ENCODE measurements around the gene NCF4. TPM values are rescaled to one million over a fixed set of nuclear protein-coding genes. Genes with fewer than 3 reads are reported as not detected.

Gene NCF4
- total and polyA plus RNA-seq, 2 of the 4 experiments (the other 2 are of a cell fraction) = not detected

DNA sequence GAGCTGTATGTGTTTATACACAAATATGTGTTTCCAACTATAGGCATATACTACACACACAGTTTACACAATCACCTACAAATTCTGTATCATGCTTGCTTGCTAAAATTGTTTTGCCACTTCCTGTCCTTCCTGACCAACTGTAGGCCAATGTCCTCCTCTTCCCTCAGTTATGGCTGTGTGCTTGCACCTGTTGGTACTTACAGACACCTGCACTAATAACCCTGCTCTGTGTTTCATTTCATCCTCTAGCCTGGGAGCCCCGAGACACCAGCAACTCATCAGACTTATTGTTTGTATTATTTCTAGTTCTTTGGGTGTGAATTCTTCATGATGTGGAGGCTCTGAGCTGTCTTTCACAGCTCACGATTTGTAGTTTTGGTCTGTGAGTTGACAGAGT, 1.8 kb upstream of the NCF4 start:
- Histone ChIP-seq H2BK120ac (ENCODE audit: low read depth, low read length) (no peak overlapping the region), H3K79me1 (ENCODE audit: low read depth in 1 of 2, low read length in 2 of 2) (no peaks in the 10 kb centered on the region), H3K23ac (ENCODE audit: low read depth, low read length) (no peak overlapping the region), H3K4ac (ENCODE audit: low read depth, low read length) (no peak overlapping the region), H2BK20ac (ENCODE audit: low read depth, low read length) (no peak overlapping the region), H3K4me2 (ENCODE audit: low read depth, low read length) (no peak overlapping the region), H4K8ac (ENCODE audit: low read depth in 2 of 2, low read length in 2 of 2) (no peak overlapping the region), H3K36me3 (ENCODE audit: control insufficient read depth, insufficient read depth, low read length) (no peaks in the 10 kb centered on the region), H3K4me1 (ENCODE audit: control insufficient read depth, insufficient read depth, low read length) (no peaks in the 10 kb centered on the region), H3K4me3 (ENCODE audit: insufficient read depth, low read depth, low read length) (no peak overlapping the region), H2AK5ac (ENCODE audit: low read depth, low read length) (no peak overlapping the region), H3K14ac (replicated peaks; ENCODE audit: low read depth, low read length) (no peak overlapping the region), H3K27me3 (ENCODE audit: control insufficient read depth, insufficient read depth, low read length) (peaks cover 28% of the 10 kb centered on the region), H4K5ac (ENCODE audit: low read depth, low read length) (no peak overlapping the region), H4K20me1 (ENCODE audit: insufficient read depth, low read length) (no peaks in the 10 kb centered on the region), H3K18ac (ENCODE audit: low read depth, low read length) (no peak overlapping the region), H2BK15ac (ENCODE audit: low read depth, low read length) (no peak overlapping the region), H3K27ac (ENCODE audit: insufficient read depth, low read length) (no peak overlapping the region), H2BK5ac (ENCODE audit: low read depth, low read length, poor library complexity, severe bottlenecking) (no peak overlapping the region), H2AK9ac (replicated peaks; ENCODE audit: low read depth, low read length, poor library complexity) (no peak overlapping the region), H3K9me3 (ENCODE audit: control insufficient read depth, insufficient read depth, low read length) (no peaks in the 10 kb centered on the region), H3K9ac (ENCODE audit: low read depth, low read length) (no peak overlapping the region), H2AFZ (replicated peaks; ENCODE audit: low read length, poor library complexity) (no peak overlapping the region), H4K91ac (ENCODE audit: insufficient read depth, low read depth, low read length) (no peak overlapping the region), H3K56ac (ENCODE audit: extremely low read depth, insufficient read depth, low read length) (no peak overlapping the region), H3K9me1 (ENCODE audit: insufficient read depth, low read length) (no peaks in the 10 kb centered on the region)
- dilution Hi-C loops (cut with HindIII; ENCODE audit: low sequenced_read_pairs, unreplicated experiment) = no loop called here
- no peak for ATAC-seq (ENCODE audit: low read depth)
- ChIA-PET CTCF (no interaction called here), POLR2A (ENCODE audit: unreplicated experiment) (no interaction called here)
- no TSS peak for BruUV-seq (replicated peaks)
- whole genome bisulfite sequencing, 2 experiments (ENCODE audit: extremely low coverage in 2 of 2, insufficient read length in 1 of 2) = no CpG with 5 or more reads among the region's 2 CpGs
- DNase-seq = no peak
- intact Hi-C loops (cut with micrococcal nuclease) = no loop called here
- in situ Hi-C loops (cut with MboI; ENCODE audit: low sequenced_read_pairs) = loop anchor here (5.0 kb wide), 1 partner anchor 312 kb away; no protein-coding TSS in a partner anchor
- TF ChIP-seq POLR2A (IDR thresholded peaks at IDR 0.05; ENCODE audit: low read depth, low read length) (no peak), SMC3 (IDR thresholded peaks at IDR 0.05; ENCODE audit: low read depth, low read length) (no peak)

All from IMR-90 (cell line).